HEK293T (cell line): Measurements from ENCODE around the gene LY9.

ENCODE experiments used
- CTCF ChIA-PET: fragments of 350-600 bp; formaldehyde crosslinking; extraction: SDS; loops from one replicate; lab custom pipeline; 2021; ENCODE audit warnings: antibody characterized with exemption, inconsistent platforms; lab: Yijun Ruan, JAX
- POLR2A ChIA-PET: fragments of 350-600 bp; formaldehyde crosslinking; extraction: SDS; loops from one replicate; lab custom pipeline; 2020; ENCODE audit warnings: antibody characterized with exemption, inconsistent platforms; lab: Yijun Ruan, JAX
- DNase-seq: peaks from one replicate; pipeline ENCODE4 v3.0.0; 2012; ENCODE audit warnings: mixed read lengths; ENCODE audit errors: extremely low spot score
- ARNT ChIP-seq: fragments of 450-650 bp; IDR thresholded peaks from 2 replicates; pipeline ENCODE4 v1.6.1; 2017; ENCODE audit warnings: mild to moderate bottlenecking
- BHLHE40 ChIP-seq: fragments of 450-650 bp; IDR thresholded peaks from 2 replicates; pipeline ENCODE4 v1.6.1; 2016; ENCODE audit warnings: mild to moderate bottlenecking, moderate library complexity, borderline replicate concordance
- CTBP1 ChIP-seq: fragments of 450-650 bp; IDR thresholded peaks from 2 replicates; pipeline ENCODE4 v1.6.1; 2016; ENCODE audit warnings: borderline replicate concordance
- ELF4 ChIP-seq: fragments of 450-650 bp; IDR thresholded peaks from 2 replicates; pipeline ENCODE4 v1.6.1; 2017; ENCODE audit warnings: antibody characterized with exemption
- FOXA1 ChIP-seq: fragments of 450-650 bp; IDR thresholded peaks from 2 replicates; pipeline ENCODE4 v1.6.1; 2016; ENCODE audit warnings: mild to moderate bottlenecking
- FOXK2 ChIP-seq: fragments of 450-650 bp; IDR thresholded peaks from 2 replicates; pipeline ENCODE4 v1.6.1; 2016; ENCODE audit warnings: mild to moderate bottlenecking
- FOXM1 ChIP-seq: fragments of 450-650 bp; IDR thresholded peaks from 2 replicates; pipeline ENCODE4 v1.6.1; 2017; ENCODE audit warnings: mild to moderate bottlenecking, borderline replicate concordance
- HDGF ChIP-seq: fragments of 450-650 bp; IDR thresholded peaks from 2 replicates; pipeline ENCODE4 v1.6.1; 2017; ENCODE audit warnings: antibody characterized with exemption, borderline replicate concordance
- L3MBTL2 ChIP-seq: fragments of 450-650 bp; conservative IDR thresholded peaks from 2 replicates; pipeline ENCODE4 v1.6.1; 2016; ENCODE audit warnings: mild to moderate bottlenecking
- LEF1 ChIP-seq: fragments of 450-650 bp; IDR thresholded peaks from 2 replicates; pipeline ENCODE4 v1.6.1; 2017; ENCODE audit warnings: mild to moderate bottlenecking, borderline replicate concordance
- NFRKB ChIP-seq: fragments of 450-650 bp; IDR thresholded peaks from 2 replicates; pipeline ENCODE4 v1.6.1; 2016; ENCODE audit warnings: mild to moderate bottlenecking, moderate library complexity
- PKNOX1 ChIP-seq: fragments of 450-650 bp; IDR thresholded peaks from 2 replicates; pipeline ENCODE4 v1.6.1; 2016
- SP1 ChIP-seq: fragments of 450-650 bp; IDR thresholded peaks from 2 replicates; pipeline ENCODE4 v1.6.1; 2017
- SUZ12 ChIP-seq: fragments of 450-650 bp; IDR thresholded peaks from 2 replicates; pipeline ENCODE4 v1.6.1; 2016; ENCODE audit warnings: mild to moderate bottlenecking
- TARDBP ChIP-seq: fragments of 450-650 bp; IDR thresholded peaks from 2 replicates; pipeline ENCODE4 v1.6.1; 2016
- ZNF384 ChIP-seq: fragments of 450-650 bp; IDR thresholded peaks from 2 replicates; pipeline ENCODE4 v1.6.1; 2016

LY9 gene

GRCh38 chr1:160858507-160858906 lies 62.5 kb downstream of the LY9 start:
- no peak for DNase-seq
- ChIA-PET CTCF (no interaction called here), POLR2A (no interaction called here)
- TF ChIP-seq ARNT (no peak), SUZ12 (no peak), ELF4 (no peak), FOXA1 (no peak)

- POLR2A ChIA-PET: no interaction called here
- CTCF ChIA-PET: no interaction called here
Measured at GRCh38 chr1:160859166-160859565, 63.2 kb downstream of the LY9 start.

GRCh38 chr1:160860840-160861505 lies 65.0 kb downstream of the LY9 start:
- no peak for DNase-seq
- POLR2A ChIA-PET: no interaction called here
- TF ChIP-seq L3MBTL2 (no peak), LEF1 (no peak), PKNOX1 (no peak), BHLHE40 (no peak), CTBP1 (no peak), FOXK2 (no peak), ELF4 (no peak)
- CTCF ChIA-PET: no interaction called here

More at GRCh38 chr1:160859166-160859565, 63.2 kb downstream of the LY9 start:
- no peak for DNase-seq
- TF ChIP-seq PKNOX1 (no peak), FOXK2 (no peak), TARDBP (no peak), NFRKB (no peak)

- ChIA-PET CTCF (no interaction called here), POLR2A (no interaction called here)
- DNase-seq: no peak
- no peak for TF ChIP-seq ARNT
- no peak for TF ChIP-seq BHLHE40
- no peak for TF ChIP-seq LEF1
- no peak for TF ChIP-seq FOXA1
- TF ChIP-seq ZNF384: no peak
- TF ChIP-seq HDGF: no peak
- TF ChIP-seq FOXM1: no peak
- no peak for TF ChIP-seq ELF4
- TF ChIP-seq SUZ12: no peak
- TF ChIP-seq SP1: no peak
Measured at GRCh38 chr1:160862203-160863060, 66.5 kb downstream of the LY9 start, which contains the start of gene CD244. TSS of gene CD244 (minus strand) at chr1:160862887. CDS start at chr1:160862677, 210 bp downstream.

- DNase-seq: no peak
- TF ChIP-seq LEF1 (no peak), HDGF (no peak), SUZ12 (no peak), PKNOX1 (no peak), SP1 (no peak), NFRKB (no peak), FOXM1 (no peak), ARNT (no peak)
- ChIA-PET POLR2A (no interaction called here), CTCF (interaction anchor here (0.7 kb wide), 1 partner anchor 821 kb away, joined by 3 read pairs; no protein-coding TSS in a partner anchor)
Measured at GRCh38 chr1:160863061-160863773, 67.2 kb downstream of the LY9 start.

- ChIA-PET CTCF (interaction anchor here (0.7 kb wide), 1 partner anchor 820 kb away, joined by 3 read pairs; no protein-coding TSS in a partner anchor), POLR2A (no interaction called here)
- no peak for TF ChIP-seq BHLHE40
- TF ChIP-seq FOXA1: no peak
- TF ChIP-seq ARNT: no peak
- no peak for TF ChIP-seq SP1
- TF ChIP-seq L3MBTL2: no peak
- no peak for TF ChIP-seq ELF4
- TF ChIP-seq FOXK2: no peak
- TF ChIP-seq ZNF384: no peak
- no peak for TF ChIP-seq CTBP1
- no peak for DNase-seq
Measured at GRCh38 chr1:160863774-160864131, 67.8 kb downstream of the LY9 start.
